Measurements from ENCODE around the gene PSD4. TPM values are rescaled to one million over a fixed set of nuclear protein-coding genes. Genes with fewer than 3 reads are reported as not detected.

Gene PSD4
- total and polyA plus RNA-seq, 5 experiments from 2014 or later, result 22.8 to 124 (median 44.1) TPM

- Mint-ChIP-seq H3K27me3 (no peaks in the 10 kb centered on the region), H3K4me1 (peaks cover 31 to 69% (median 57%) of the 10 kb centered on the region in 4 donors), H3K36me3 (no peaks in the 10 kb centered on the region), H3K9me3 (no peaks in the 10 kb centered on the region), H3K4me3 (no peak overlapping the region), H3K27ac (peak overlapping the region in 6 of 10 donors; percentile 6 to 71 (median 24))
- POLR2A ChIA-PET, result interaction anchor here (0.7 to 14.7 kb wide), 4 partner anchors 10 to 530 kb away, joined by 3 to 318 read pairs (median 4); partner anchors contain the start of gene PSD4
- ATAC-seq (no peak), DNase-seq (no peak)
These were observed 10.9 kb upstream of the PSD4 start for GRCh38 chr2:113162869-113163268.

DNA sequence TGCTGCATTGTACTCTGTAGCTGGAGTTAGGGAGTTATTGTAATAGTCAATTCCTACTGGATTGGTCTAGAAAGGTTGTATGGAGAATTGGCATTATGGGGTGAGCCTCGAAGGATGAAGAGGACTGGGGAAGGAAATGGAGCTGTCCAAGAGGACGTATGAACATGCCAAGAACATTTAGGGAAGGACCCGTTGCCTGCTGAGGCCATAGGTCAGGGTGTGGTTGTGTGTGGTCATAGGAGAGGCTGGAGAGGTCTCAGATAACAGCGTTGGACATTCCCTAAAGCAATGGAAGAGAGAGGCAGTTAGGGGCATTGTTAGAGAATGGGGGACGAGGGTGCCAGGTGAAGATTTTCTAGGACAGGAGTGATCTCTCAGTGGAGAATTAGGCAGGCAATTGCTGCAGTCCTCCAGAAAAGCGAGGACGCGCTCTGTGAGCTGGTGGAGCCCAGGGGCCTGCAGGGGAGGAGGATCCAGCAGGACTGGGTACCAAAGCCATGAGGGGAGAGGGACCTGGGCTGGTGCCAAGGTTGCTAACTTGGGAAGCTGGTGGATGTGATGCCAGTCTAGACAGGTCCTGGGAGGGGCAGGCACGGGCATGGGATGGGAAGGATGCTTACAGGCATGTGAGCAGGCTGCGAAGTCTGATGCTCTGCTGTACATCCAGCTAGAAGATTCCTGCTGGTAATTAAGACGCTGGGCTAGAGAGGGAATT lies 9.4 kb upstream of the PSD4 start:
- Mint-ChIP-seq H3K36me3 (no peaks in the 10 kb centered on the region), H3K4me3 (peak overlapping the region in 1 of 10 donors; percentile 1), H3K27me3 (no peaks in the 10 kb centered on the region), H3K4me1 (peaks cover 32 to 70% (median 57%) of the 10 kb centered on the region in 4 donors), H3K27ac (peak overlapping the region; percentile 7 to 96 (median 66)), H3K9me3 (no peaks in the 10 kb centered on the region)
- POLR2A ChIA-PET, result interaction anchor here (1.0 to 14.7 kb wide), 2 partner anchors 10 to 31 kb away, joined by 3 to 318 read pairs; partner anchors contain the start of gene PSD4
- DNase-seq, result no peak
- no peak for ATAC-seq

GRCh38 chr2:113164930-113165585 lies 8.7 kb upstream of the PSD4 start:
- POLR2A ChIA-PET, result interaction anchor here (1.0 to 19.8 kb wide), 3 partner anchors 3 to 17 kb away, joined by 3 to 318 read pairs (median 318); partner anchors contain the start of gene PSD4
- H3K9me3 Mint-ChIP-seq, result no peaks in the 10 kb centered on the region
- H3K4me1 Mint-ChIP-seq, result peaks cover 35 to 73% (median 62%) of the 10 kb centered on the region in 4 donors
- no peak for ATAC-seq
- peak overlapping the region in 9 of 10 donors; percentile 46 to 96 (median 69) for H3K27ac Mint-ChIP-seq
- H3K4me3 Mint-ChIP-seq, result no peak overlapping the region
- H3K36me3 Mint-ChIP-seq, result no peaks in the 10 kb centered on the region
- H3K27me3 Mint-ChIP-seq, result no peaks in the 10 kb centered on the region
- no peak for DNase-seq

GRCh38 chr2:113166187-113166645 lies 7.6 kb upstream of the PSD4 start:
- H3K27me3 Mint-ChIP-seq, result no peaks in the 10 kb centered on the region
- H3K4me1 Mint-ChIP-seq, result peaks cover 37 to 78% (median 67%) of the 10 kb centered on the region in 4 donors
- ATAC-seq (no peak), DNase-seq (no peak)
- peak overlapping the region in 2 of 10 donors; percentile 24 to 74 for H3K4me3 Mint-ChIP-seq
- H3K36me3 Mint-ChIP-seq, result no peaks in the 10 kb centered on the region
- H3K9me3 Mint-ChIP-seq, result no peaks in the 10 kb centered on the region
- peak overlapping the region; percentile 77 to 99 (median 99) for H3K27ac Mint-ChIP-seq
- POLR2A ChIA-PET, result interaction anchor here (1.0 to 19.8 kb wide), 3 partner anchors 4 to 18 kb away, joined by 3 to 318 read pairs (median 318); partner anchors contain the start of gene PSD4

GRCh38 chr2:113167115-113167932 lies 6.4 kb upstream of the PSD4 start:
- Mint-ChIP-seq H3K4me3 (peak overlapping the region; percentile 51 to 83 (median 74)), H3K4me1 (peaks cover 44 to 84% (median 77%) of the 10 kb centered on the region in 4 donors), H3K27ac (peak overlapping the region; percentile 90 to 99 (median 99)), H3K27me3 (no peaks in the 10 kb centered on the region), H3K36me3 (no peaks in the 10 kb centered on the region), H3K9me3 (no peaks in the 10 kb centered on the region)
- POLR2A ChIA-PET, result interaction anchor here (0.6 to 19.8 kb wide), 5 partner anchors 5 to 168 kb away, joined by 3 to 318 read pairs (median 6); partner anchors contain the start of gene PSD4
- DNase-seq (peak in 5 of 10 donors; percentile 28 to 51 (median 33)), ATAC-seq (peak; percentile 69 to 72)

GRCh38 chr2:113167962-113168340 lies 5.8 kb upstream of the PSD4 start:
- Mint-ChIP-seq H3K4me3 (peak overlapping the region; percentile 65 to 85 (median 74)), H3K4me1 (peaks cover 45 to 84% (median 77%) of the 10 kb centered on the region in 4 donors), H3K9me3 (no peaks in the 10 kb centered on the region), H3K36me3 (no peaks in the 10 kb centered on the region), H3K27me3 (no peaks in the 10 kb centered on the region), H3K27ac (peak overlapping the region; percentile 90 to 99 (median 99))
- ATAC-seq (no peak), DNase-seq (no peak)
- POLR2A ChIA-PET, result interaction anchor here (0.6 to 19.8 kb wide), 5 partner anchors 6 to 169 kb away, joined by 3 to 318 read pairs (median 6); partner anchors contain the start of gene PSD4

DNA sequence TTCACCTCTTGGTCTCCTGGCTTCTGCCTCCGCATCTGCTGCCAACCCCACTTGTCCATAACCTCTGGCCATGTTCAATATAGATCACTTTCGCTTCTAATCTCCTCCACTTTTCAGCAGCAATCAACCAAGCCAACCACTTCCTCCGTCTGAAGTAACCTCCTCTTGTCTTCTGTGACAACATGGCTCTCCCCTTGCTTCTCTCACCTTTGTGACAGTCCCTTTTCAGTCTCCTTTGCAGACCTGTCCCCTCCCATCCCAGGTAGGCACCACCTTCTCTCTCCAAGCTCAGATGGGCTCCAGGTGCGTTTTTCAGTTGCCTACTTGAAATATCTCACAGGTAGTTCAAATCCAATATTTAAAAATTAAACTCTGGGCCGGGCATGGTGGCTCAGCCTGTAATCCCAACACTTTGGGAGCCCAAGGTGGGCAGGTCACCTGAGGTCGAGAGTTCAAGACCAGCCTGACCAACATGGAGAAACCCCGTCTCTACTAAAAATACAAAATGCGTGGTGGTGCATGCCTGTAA lies 4.7 kb upstream of the PSD4 start:
- Mint-ChIP-seq H3K36me3 (no peaks in the 10 kb centered on the region), H3K27ac (peak overlapping the region; percentile 90 to 99 (median 99)), H3K4me1 (peaks cover 49 to 89% (median 83%) of the 10 kb centered on the region in 4 donors), H3K4me3 (peak overlapping the region; percentile 65 to 79 (median 74)), H3K9me3 (no peaks in the 10 kb centered on the region), H3K27me3 (no peaks in the 10 kb centered on the region)
- peak in 8 of 10 donors; percentile 23 to 73 (median 52) for DNase-seq
- peak; percentile 52 to 58 for ATAC-seq
- POLR2A ChIA-PET, result interaction anchor here (0.8 to 19.8 kb wide), 3 partner anchors 6 to 31 kb away, joined by 3 to 318 read pairs (median 318); partner anchors contain the start of gene PSD4

GRCh38 chr2:113169586-113169985 lies 4.2 kb upstream of the PSD4 start:
- peak overlapping the region in 8 of 10 donors; percentile 13 to 74 (median 57) for H3K4me3 Mint-ChIP-seq
- no peak for DNase-seq
- no peak for ATAC-seq
- H3K36me3 Mint-ChIP-seq, result no peaks in the 10 kb centered on the region
- no peaks in the 10 kb centered on the region for H3K9me3 Mint-ChIP-seq
- POLR2A ChIA-PET, result interaction anchor here (0.8 to 19.8 kb wide), 2 partner anchors 8 to 31 kb away, joined by 3 to 318 read pairs; no protein-coding TSS in a partner anchor
- peaks cover 46 to 88% (median 79%) of the 10 kb centered on the region in 4 donors for H3K4me1 Mint-ChIP-seq
- peak overlapping the region; percentile 72 to 97 (median 92) for H3K27ac Mint-ChIP-seq
- no peaks in the 10 kb centered on the region for H3K27me3 Mint-ChIP-seq

GRCh38 chr2:113171334-113172075 lies 2.3 kb upstream of the PSD4 start:
- Mint-ChIP-seq H3K4me3 (peak overlapping the region; percentile 19 to 95 (median 58)), H3K9me3 (peaks cover 0 to 2% (median 0%) of the 10 kb centered on the region in 9 donors), H3K27ac (peak overlapping the region; percentile 41 to 97 (median 90)), H3K27me3 (peaks cover 0 to 2% (median 0%) of the 10 kb centered on the region in 5 donors), H3K4me1 (peaks cover 46 to 84% (median 78%) of the 10 kb centered on the region in 4 donors), H3K36me3 (peaks cover 0 to 5% (median 3%) of the 10 kb centered on the region in 3 donors)
- POLR2A ChIA-PET, result interaction anchor here (1.0 to 19.8 kb wide), 5 partner anchors 10 to 64 kb away, joined by 3 to 318 read pairs (median 6); no protein-coding TSS in a partner anchor
- no peak for DNase-seq
- ATAC-seq, result no peak

GRCh38 chr2:113172721-113173541 lies 840 bp upstream of the PSD4 start:
- POLR2A ChIA-PET, result interaction anchor here (1.0 to 19.8 kb wide), 10 partner anchors 9 to 217 kb away, joined by 3 to 318 read pairs (median 9); no protein-coding TSS in a partner anchor
- peak overlapping the region; percentile 84 to 97 (median 94) for H3K27ac Mint-ChIP-seq
- peaks cover 0 to 2% (median 0%) of the 10 kb centered on the region in 9 donors for H3K9me3 Mint-ChIP-seq
- H3K27me3 Mint-ChIP-seq, result peaks cover 0 to 2% (median 0%) of the 10 kb centered on the region in 5 donors
- H3K4me3 Mint-ChIP-seq, result peak overlapping the region; percentile 81 to 96 (median 94)
- peaks cover 47 to 84% (median 79%) of the 10 kb centered on the region in 4 donors for H3K4me1 Mint-ChIP-seq
- H3K36me3 Mint-ChIP-seq, result peaks cover 0 to 17% (median 3%) of the 10 kb centered on the region in 3 donors
- no peak for ATAC-seq
- no peak for DNase-seq

Measured in naive thymus-derived CD8-positive, alpha-beta T cell (primary cell).